Epidermal melanocyte (primary cell): Measurements from ENCODE around the gene ALDH1A3.

Experiments
- DNase-seq: peaks from one replicate; pipeline ENCODE4 v3.0.0; 2011; ENCODE audit warnings: low spot score; ENCODE audit not compliant: insufficient read length

The ALDH1A3 gene

DNA sequence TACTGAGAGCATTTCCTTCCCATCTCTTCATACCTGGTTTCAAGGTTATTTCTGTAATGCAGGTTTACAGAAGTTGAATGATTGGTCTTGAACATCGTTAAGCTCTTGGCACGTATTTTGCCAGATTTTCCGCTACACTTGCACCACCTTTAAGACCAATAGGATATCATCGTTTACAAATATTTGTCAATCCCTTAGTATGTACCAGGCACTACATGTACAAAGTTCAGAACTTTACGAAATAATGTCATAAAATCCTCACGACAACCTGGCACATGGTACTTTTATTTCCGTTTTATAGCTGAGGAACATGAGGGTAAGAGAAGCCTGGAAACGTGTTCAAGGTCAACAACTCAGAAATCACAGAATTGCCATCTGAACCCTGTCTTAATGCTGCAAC is 45.8 kb downstream of the ALDH1A3 start:
- DNase-seq, result no peak

- no peak for DNase-seq
These were observed 46.6 kb downstream of the ALDH1A3 start for GRCh38 chr15:100926258-100926657.

DNA sequence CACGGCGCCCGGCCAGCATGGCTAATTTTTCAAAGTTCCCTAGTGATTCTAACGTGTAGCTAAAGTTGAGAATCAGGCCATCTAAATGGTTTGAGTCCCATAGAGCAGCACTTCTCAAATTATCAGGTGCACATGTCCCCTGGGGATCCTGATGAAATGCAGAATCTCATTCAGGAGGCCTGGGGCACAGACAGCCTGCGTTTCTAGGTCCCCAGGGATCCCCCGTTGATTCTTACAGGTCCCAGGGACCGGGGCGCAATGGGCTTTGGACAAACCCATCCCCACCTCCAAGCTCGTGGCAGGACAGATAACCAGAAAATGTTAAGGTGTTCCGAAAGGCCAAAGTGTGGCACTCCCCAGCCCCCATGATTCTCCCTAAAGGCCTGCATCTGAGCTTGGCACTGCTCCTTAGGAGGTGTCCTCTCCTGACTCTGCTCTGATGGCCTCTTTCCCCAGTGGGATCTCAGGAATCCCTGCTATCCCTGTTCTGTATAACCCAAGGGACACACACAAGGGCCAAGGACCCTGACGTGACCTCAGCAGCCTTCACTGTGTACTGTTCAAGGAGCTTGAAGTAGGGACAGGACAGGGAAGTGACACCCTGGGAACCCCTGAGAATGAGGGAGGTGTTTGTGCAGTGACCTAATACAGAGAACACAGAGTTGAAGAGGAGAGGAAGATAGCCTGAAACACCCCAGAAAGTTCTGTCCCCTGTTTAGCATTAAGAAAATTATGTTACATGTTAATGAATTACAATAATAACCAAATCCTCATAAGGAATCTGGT is 47.5 kb downstream of the ALDH1A3 start:
- no peak for DNase-seq

- no peak for DNase-seq
These were observed 49.1 kb downstream of the ALDH1A3 start for GRCh38 chr15:100928632-100929280.

DNA sequence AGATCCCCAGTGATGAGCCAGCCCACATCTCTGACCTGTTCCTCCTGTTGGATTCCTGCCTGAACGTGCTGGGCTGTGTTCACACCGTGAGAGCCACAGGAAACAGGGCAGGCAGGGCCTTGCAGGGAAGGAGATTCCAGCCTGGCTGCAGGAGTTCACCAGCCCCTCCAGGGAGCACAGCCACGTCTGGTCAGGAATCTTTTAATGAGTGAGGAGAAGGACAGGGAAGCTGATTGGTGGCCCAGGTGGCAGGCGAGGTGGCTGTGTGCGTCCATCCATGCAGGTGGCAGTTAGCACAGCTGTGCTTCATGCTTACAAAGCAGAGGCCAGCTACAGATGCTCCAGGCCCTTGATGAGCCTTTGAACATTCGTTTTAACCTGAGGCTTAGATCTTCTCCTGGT is 50.0 kb downstream of the ALDH1A3 start:
- DNase-seq, result no peak

DNA sequence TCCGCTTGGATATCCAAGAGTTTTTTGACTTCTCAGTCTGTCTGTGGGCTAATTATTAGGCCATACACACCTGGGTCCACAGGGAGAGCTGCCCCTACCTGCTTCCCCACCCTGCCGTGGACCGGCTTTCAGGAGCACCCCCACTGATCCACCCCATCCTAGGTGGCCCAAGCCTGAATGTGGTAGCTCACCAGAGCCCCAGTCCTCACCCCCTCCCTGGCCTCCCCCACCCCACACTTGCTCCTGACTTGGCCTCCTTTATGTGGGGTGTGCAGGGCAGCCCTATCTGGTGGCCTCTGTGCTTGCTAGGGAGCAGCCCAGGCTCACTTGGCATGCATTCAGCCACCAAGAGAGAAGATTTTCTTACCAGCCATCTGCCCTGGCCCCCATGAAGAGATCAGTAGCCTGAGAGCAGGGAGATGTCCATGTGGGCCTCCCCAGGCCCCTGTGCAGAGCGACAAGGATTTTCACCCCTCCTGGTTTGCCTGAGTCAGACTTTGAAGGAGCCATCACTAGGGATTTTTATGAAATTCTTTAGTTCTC is 50.7 kb downstream of the ALDH1A3 start:
- no peak for DNase-seq

GRCh38 chr15:100931143-100931890 is 51.7 kb downstream of the ALDH1A3 start:
- DNase-seq, result no peak

- no peak for DNase-seq
These were observed 53.2 kb downstream of the ALDH1A3 start for GRCh38 chr15:100932676-100933348.

DNA sequence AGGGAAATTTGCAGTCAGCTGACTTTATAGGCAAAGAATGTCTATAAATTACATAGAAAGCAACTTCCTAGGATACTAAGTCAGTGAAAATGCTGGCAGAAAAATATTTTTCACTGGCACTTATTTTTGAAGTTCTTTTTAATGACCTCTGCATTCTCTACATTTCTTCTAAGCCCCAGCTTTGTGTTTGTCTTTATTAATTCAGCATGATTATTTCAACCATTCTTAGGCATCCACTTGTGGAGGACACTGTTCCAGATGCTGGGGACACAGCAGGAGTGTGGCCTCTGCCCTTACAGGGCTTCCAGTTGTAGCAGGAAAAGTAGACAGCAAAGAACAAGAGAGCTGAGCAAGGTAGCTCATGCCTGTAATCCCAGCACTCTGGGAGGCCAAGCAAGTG is 54.5 kb downstream of the ALDH1A3 start:
- no peak for DNase-seq

DNA sequence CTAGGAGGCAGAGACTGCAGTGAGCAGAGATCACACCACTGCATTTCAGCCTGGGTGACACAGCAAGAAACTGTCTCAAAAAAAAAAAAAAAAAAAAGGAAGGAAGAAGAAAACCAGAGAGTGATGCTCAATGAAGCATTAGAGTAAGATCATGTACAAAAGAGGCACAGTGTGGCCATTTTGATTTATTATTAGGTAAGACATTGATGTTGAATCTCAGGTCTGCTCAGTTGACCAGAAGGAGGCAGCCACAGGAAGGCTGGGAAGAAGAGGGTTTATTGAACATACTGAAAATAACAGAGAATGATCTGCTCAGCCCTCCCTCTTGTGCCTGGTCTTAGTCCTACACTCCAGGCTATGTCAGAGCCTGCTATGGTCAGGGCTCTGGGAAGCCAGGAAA is 55.1 kb downstream of the ALDH1A3 start:
- no peak for DNase-seq

- no peak for DNase-seq
These were observed 57.5 kb downstream of the ALDH1A3 start for GRCh38 chr15:100937171-100937570.

- DNase-seq, result no peak
These were observed 60.2 kb downstream of the ALDH1A3 start for GRCh38 chr15:100939791-100940190.

GRCh38 chr15:100940767-100941379 is 61.2 kb downstream of the ALDH1A3 start:
- DNase-seq, result no peak

DNA sequence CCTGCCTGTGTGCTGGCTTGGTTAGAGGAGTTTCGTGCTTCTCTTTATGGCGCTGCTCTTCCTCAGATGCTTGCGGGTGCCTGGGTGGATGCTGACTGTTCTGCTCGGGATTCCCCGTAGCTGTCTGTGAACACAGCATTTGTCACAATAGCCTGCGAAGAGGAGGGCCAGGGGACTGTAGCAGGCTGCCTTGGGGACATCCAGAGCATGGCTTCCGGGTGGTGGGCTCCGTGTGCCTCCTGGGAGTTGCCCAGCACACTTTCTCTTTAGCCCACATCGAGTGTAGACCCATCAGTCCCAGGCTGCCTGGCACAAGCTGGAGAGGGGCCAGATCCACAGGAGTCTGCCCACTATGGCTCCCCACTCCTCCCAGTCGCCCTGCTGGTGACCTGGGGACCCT is 61.9 kb downstream of the ALDH1A3 start:
- DNase-seq, result no peak

DNA sequence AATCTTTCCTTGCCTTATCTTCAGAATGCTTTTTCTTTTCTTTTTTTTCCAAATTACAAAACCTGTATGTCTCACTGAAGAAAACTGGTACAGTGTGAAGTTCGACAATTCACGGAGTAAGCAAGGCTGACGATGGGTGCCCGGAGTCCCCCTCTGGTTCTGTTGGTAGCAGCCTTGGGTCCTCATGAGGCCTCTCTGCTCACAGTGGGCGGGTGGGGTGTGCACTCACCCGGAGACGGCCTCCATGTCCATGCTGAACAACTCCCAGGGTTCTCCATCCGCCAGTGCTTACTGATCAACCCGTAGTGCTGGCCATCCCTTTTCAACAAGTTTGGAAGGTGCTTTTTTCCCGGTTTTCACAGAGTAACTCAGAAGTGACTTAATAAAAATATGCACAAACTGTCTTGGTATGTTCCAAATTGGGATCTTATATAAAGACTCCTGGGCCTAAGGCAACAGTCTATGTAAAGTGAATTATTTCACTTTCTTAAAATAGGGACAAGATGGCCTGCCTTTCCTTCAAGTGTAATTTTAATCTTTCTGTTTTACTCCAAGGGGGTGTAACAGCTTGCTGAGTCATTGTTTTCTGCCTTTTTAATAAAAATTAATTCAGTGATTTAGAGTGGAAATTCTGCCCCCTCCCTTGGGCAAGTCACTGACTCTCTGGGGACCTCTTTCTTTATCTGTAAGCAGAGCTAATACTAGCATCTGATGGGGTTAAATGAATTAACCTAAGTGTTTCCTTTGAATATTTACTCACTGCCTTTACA is 63.2 kb downstream of the ALDH1A3 start:
- no peak for DNase-seq

- no peak for DNase-seq
These were observed 64.7 kb downstream of the ALDH1A3 start for GRCh38 chr15:100944244-100944895.

DNA sequence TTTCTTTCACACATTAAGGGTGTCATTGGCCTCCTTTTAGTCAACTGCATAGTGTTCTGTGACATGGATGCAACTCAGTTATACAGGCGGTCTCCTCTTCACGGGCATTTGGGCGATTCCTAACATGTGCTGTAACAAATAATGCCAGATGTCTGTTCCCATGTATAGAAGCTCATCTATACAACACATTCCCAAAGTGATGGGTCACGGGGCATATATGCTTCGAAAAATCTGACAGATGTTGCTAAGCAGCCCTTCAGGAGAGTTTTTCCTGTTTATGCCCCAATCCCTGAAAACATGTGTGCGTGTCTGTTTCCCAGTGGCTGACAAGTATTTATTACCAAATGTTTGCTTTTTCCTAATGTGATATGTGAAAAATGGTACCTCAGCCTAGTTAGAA is 65.4 kb downstream of the ALDH1A3 start:
- DNase-seq, result no peak

- DNase-seq, result no peak
These were observed 68.3 kb downstream of the ALDH1A3 start for GRCh38 chr15:100947760-100948429.

DNA sequence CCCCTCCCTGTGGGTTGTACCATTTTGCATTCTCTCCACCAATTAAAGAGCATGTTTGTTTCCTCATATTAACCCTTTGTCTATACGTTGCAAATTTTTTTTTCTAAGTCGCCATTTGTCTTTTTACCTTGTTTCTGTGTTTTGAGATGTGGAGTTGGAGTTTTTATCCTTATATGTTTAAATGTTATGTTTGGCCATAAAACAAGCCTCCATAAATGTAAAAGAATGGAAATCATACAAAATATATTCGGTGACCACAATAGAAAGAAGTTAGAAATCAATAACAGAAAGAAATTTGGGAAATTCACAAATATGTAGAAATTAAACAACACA is 68.8 kb downstream of the ALDH1A3 start:
- DNase-seq, result no peak
